Mammary epithelial cell (primary cell): ENCODE results near the gene XRCC5.

Experiments
- EZH2 ChIP-seq: IDR thresholded peaks from 2 replicates; pipeline ENCODE4 v1.6.1; 2012; ENCODE audit warnings: low read length, inconsistent platforms, borderline replicate concordance
- TF ChIP-seq, protein P1 (sequence below), 2 donors: IDR thresholded peaks in 1 of 2; conservative IDR thresholded peaks in 1 of 2; 2 replicates each; pipeline ENCODE4 v1.5.1; 2011 to 2012; ENCODE audit warnings: inconsistent platforms in 2 of 2, low read length in 2 of 2, mild to moderate bottlenecking in 2 of 2, control low read depth in 1 of 2, low read depth in 1 of 2; ENCODE audit not compliant: insufficient read depth in 1 of 2; ENCODE audit errors: extremely low read depth in 1 of 2

- TF ChIP-seq, protein P1, sequence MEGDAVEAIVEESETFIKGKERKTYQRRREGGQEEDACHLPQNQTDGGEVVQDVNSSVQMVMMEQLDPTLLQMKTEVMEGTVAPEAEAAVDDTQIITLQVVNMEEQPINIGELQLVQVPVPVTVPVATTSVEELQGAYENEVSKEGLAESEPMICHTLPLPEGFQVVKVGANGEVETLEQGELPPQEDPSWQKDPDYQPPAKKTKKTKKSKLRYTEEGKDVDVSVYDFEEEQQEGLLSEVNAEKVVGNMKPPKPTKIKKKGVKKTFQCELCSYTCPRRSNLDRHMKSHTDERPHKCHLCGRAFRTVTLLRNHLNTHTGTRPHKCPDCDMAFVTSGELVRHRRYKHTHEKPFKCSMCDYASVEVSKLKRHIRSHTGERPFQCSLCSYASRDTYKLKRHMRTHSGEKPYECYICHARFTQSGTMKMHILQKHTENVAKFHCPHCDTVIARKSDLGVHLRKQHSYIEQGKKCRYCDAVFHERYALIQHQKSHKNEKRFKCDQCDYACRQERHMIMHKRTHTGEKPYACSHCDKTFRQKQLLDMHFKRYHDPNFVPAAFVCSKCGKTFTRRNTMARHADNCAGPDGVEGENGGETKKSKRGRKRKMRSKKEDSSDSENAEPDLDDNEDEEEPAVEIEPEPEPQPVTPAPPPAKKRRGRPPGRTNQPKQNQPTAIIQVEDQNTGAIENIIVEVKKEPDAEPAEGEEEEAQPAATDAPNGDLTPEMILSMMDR (conservative IDR thresholded peaks at IDR 0.05 in 1 of 2, IDR thresholded peaks at IDR 0.05 in 1 of 2; ENCODE audit: extremely low read depth in 1 of 2, insufficient read depth in 1 of 2, low read depth in 1 of 2, low read length in 2 of 2), result no peak
- TF ChIP-seq EZH2, result no peak
Measured at GRCh38 chr2:216078776-216079175, 30.4 kb upstream of the XRCC5 start.
